Activated B cell treated with CpG ODN at 0.5 μM for 24 hours (primary cell): ENCODE measurements around the gene ASGR2. TPM values are rescaled to one million over a fixed set of nuclear protein-coding genes. Genes with fewer than 3 reads are reported as not detected.

Experiments
- ATAC-seq: fragments of 200-7000 bp; cut with Tn5 transposase; one replicate; pipeline ENCODE4 v1.10.0; 2021; ENCODE audit warnings: low read depth, mild to moderate bottlenecking, moderate library complexity
- CTCF ChIA-PET: fragments of 350-600 bp; sonication (Branson Sonifier 250); formaldehyde crosslinking; loops from one replicate; lab custom pipeline; 2021; ENCODE audit warnings: antibody characterized with exemption; lab: Charles Lee
- POLR2A ChIA-PET: fragments of 350-600 bp; sonication (Branson Sonifier 250); formaldehyde crosslinking; loops from one replicate; lab custom pipeline; 2021; ENCODE audit warnings: antibody characterized with exemption; lab: Charles Lee
- DNase-seq: peaks from one replicate; pipeline ENCODE4 v3.0.0; 2022
- H3K27ac Mint-ChIP-seq: one replicate; pipeline ENCODE4 v1.8.0; 2020; ENCODE audit warnings: mixed read lengths
- H3K27me3 Mint-ChIP-seq: one replicate; pipeline ENCODE4 v1.8.0; 2021; ENCODE audit warnings: mixed read lengths
- H3K36me3 Mint-ChIP-seq: one replicate; pipeline ENCODE4 v1.8.0; 2021; ENCODE audit warnings: low read depth, mixed read lengths
- H3K4me1 Mint-ChIP-seq: one replicate; pipeline ENCODE4 v1.8.0; 2021; ENCODE audit warnings: mixed read lengths
- H3K4me3 Mint-ChIP-seq: one replicate; pipeline ENCODE4 v1.8.0; 2020; ENCODE audit warnings: mild to moderate bottlenecking, mixed read lengths
- H3K9me3 Mint-ChIP-seq: one replicate; pipeline ENCODE4 v1.8.0; 2020; ENCODE audit warnings: mixed read lengths
- intact Hi-C: fragments of 100-400 bp; cut with micrococcal nuclease; formaldehyde crosslinking; loops from one replicate; pipeline ENCODE4 v1.15.1; 2024
- total RNA-seq: library from RNA; stranded (reverse); gene quantifications from 2 replicates; pipeline ENCODE4 v1.2.3, GENCODE V29; 2022
- TF ChIP-seq, protein P1 (sequence below): fragments of 200-600 bp; IDR thresholded peaks from one replicate; pipeline ENCODE4 v1.8.0; 2022; ENCODE audit warnings: antibody characterized with exemption, mild to moderate bottlenecking

The ASGR2 gene
- total RNA-seq, 1 donor from 2014 or later, result not detected

DNA sequence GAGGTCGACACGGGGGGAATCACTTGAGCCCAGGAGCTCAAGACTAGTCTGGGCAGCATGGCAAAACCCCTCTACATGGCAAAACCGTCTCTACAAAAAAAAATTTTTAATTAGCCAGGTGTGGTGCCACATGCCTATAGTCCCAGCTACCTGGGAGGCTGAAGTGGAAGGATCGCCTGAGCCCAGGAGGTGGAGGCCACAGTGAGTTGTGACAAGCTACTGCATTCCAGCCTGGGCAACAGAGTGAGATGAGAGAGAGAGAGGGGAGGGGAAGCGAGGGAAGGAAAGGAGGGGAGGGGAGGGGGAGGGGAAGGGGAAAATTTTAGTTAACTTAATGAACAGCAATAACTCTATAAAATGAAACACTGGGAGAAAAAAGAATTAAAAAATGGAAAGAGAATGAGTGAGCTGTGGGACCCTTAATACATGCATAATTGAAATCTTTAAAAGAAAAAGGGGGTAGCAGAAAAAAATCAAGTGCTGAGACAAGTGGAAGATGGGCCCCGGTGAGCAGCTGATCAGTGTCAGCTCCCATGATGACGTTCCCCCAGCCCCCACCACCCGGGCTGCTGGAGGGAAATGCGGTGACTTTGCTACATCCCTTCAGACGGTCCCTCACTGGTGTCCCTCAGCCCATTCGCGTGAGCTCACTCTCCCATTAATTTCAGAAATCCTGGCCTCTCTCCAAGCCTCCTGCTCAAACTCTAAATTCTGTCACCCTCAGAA lies 2.7 kb downstream of the ASGR2 start:
- ATAC-seq (no peak), DNase-seq (no peak)
- Mint-ChIP-seq H3K9me3 (no peaks in the 10 kb centered on the region), H3K4me3 (no peak overlapping the region), H3K4me1 (peaks cover 8% of the 10 kb centered on the region), H3K27me3 (peaks cover 2% of the 10 kb centered on the region), H3K36me3 (no peaks in the 10 kb centered on the region), H3K27ac (no peak overlapping the region)
- TF ChIP-seq, protein P1, sequence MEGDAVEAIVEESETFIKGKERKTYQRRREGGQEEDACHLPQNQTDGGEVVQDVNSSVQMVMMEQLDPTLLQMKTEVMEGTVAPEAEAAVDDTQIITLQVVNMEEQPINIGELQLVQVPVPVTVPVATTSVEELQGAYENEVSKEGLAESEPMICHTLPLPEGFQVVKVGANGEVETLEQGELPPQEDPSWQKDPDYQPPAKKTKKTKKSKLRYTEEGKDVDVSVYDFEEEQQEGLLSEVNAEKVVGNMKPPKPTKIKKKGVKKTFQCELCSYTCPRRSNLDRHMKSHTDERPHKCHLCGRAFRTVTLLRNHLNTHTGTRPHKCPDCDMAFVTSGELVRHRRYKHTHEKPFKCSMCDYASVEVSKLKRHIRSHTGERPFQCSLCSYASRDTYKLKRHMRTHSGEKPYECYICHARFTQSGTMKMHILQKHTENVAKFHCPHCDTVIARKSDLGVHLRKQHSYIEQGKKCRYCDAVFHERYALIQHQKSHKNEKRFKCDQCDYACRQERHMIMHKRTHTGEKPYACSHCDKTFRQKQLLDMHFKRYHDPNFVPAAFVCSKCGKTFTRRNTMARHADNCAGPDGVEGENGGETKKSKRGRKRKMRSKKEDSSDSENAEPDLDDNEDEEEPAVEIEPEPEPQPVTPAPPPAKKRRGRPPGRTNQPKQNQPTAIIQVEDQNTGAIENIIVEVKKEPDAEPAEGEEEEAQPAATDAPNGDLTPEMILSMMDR, result no peak
- intact Hi-C loops, result no loop called here
- ChIA-PET CTCF (no interaction called here), POLR2A (no interaction called here)

DNA sequence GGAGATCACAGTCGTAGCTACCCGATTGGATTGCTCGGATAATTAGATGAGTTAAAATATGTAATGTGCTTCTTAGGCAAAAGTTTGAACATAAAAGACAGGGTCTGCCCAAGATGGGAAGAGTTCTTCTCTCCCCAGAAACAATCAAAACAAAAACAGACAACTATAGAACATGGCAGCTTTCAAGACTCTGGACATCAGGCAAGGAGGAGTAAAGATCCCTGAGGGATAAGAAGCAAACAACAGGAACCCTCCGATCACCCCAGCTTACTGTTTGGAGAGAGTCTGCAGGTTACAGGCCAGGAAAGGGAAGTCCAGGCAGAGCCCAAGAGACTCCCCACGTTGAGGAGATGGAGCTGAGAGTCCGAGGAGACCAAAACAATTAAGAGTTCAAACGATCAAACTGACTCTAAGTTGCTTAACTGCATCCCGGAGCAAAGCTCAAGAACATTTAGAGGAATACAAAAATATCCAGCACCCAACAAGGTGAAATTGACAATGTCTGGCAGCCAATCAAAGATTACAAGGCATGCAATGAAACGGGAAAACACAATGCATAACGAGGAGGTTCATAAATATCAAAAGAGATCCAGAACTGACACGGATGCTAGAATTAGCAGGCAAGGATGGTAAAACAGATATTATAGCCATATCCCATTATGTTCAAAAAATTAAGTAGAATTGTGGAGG lies 3.9 kb downstream of the ASGR2 start:
- Mint-ChIP-seq H3K4me3 (no peak overlapping the region), H3K36me3 (no peaks in the 10 kb centered on the region), H3K4me1 (peaks cover 8% of the 10 kb centered on the region), H3K27ac (no peak overlapping the region), H3K27me3 (peaks cover 2% of the 10 kb centered on the region), H3K9me3 (no peaks in the 10 kb centered on the region)
- no peak for ATAC-seq
- no peak for DNase-seq
- CTCF ChIA-PET, result no interaction called here
- POLR2A ChIA-PET, result no interaction called here
- TF ChIP-seq, protein P1, result no peak
- intact Hi-C loops, result no loop called here

DNA sequence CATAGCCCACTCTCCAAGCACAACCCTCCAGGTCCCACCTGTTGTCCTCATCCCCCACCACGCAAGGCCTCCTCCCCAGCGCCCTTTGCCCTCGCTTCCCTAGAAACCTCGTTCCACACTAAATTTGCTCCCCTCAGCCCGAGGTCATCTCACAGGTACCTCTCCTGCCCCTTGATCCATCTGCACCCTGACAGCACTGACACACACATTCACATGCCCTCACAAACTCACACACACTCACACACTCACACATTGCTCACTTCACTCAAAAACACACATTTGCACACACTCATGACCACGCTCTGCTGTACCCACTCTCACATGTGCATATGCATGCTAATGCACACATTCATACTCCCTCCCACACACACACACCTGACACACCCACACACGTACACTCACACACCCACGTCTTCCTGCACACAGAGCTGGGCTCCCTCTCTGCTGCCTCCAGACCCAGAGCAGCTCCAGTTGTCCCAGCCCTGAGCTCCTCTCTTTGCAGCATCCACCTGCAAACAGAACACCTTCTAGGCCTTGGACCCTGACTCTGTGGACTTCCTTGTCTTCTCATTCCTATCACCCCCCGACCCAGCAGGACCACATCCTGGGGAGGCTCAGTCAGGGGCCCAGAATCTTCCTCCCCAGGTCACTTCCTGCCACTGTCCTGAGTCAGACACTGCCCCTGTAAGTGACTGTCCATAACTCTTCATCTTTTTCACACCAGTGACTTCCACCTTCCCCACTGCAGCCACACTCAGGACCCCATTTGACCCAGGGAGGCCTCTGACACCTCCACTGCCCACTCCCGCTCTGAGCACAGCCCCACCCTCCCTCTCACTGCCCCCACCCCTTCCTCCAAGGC lies 4.9 kb downstream of the ASGR2 start:
- Mint-ChIP-seq H3K27ac (no peak overlapping the region), H3K4me3 (no peak overlapping the region), H3K9me3 (no peaks in the 10 kb centered on the region), H3K27me3 (peaks cover 2% of the 10 kb centered on the region), H3K36me3 (no peaks in the 10 kb centered on the region), H3K4me1 (peaks cover 8% of the 10 kb centered on the region)
- CTCF ChIA-PET, result no interaction called here
- TF ChIP-seq, protein P1, result no peak
- POLR2A ChIA-PET, result no interaction called here
- no peak for DNase-seq
- no peak for ATAC-seq
- intact Hi-C loops, result no loop called here

DNA sequence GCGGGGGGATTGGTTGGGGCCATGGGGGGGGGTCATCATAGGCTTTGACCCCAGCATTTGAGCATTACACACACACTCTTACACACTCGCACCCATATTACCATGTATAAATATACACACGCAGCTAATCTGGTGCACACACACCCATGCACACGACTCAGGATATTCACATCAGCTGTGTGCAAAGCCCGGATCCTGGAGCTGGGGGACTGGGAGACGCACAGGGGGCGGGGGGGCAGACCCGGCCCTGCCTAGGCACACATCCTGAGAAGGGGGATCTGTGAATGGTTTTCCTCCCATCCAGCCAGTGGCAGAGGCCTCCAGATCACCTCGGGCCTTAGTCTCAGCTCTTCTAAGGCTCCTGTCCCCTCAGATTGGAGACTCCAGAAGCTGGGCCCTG lies 5.6 kb downstream of the ASGR2 start:
- TF ChIP-seq, protein P1, result no peak
- ChIA-PET CTCF (no interaction called here), POLR2A (no interaction called here)
- Mint-ChIP-seq H3K9me3 (no peaks in the 10 kb centered on the region), H3K36me3 (no peaks in the 10 kb centered on the region), H3K27me3 (peaks cover 2% of the 10 kb centered on the region), H3K27ac (no peak overlapping the region), H3K4me3 (no peak overlapping the region), H3K4me1 (peaks cover 8% of the 10 kb centered on the region)
- intact Hi-C loops, result no loop called here
- DNase-seq, result no peak
- ATAC-seq, result no peak

DNA sequence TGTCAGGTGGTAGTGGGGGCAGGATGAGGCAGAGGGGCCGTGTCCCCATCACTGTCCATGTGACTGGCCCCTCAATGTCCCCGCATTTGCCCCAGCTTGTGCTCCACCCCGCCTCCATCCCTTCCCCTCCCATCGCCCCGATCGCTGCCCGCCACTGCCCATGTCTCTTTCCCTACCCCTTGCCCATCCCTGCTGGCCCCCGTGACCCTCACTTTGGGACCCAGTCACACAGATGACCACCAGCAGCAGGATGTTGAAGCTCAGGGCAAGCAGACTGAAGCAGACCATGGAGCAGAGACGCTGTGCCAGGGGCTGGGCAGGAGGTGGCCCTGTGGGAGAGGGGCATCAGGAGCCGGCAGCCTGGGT lies 6.1 kb downstream of the ASGR2 start:
- Mint-ChIP-seq H3K4me1 (peaks cover 8% of the 10 kb centered on the region), H3K4me3 (no peak overlapping the region), H3K9me3 (no peaks in the 10 kb centered on the region), H3K36me3 (no peaks in the 10 kb centered on the region), H3K27ac (no peak overlapping the region), H3K27me3 (peaks cover 2% of the 10 kb centered on the region)
- CTCF ChIA-PET, result no interaction called here
- ATAC-seq (no peak), DNase-seq (no peak)
- intact Hi-C loops, result no loop called here
- POLR2A ChIA-PET, result no interaction called here
- TF ChIP-seq, protein P1, result no peak
